GM19023 (cell line): ENCODE data around the gene RABGAP1.
"Not testable (repeated sequence)": the region's sequence is repeated elsewhere in the genome, so short reads cannot be mapped to it uniquely, and the experiment has no call there.

Experiments
- ATAC-seq: cut with Tn5 transposase; IDR thresholded peaks from one replicate; pipeline ENCODE4 v1.9.1; 2021; ENCODE audit warnings: mild to moderate bottlenecking, moderate library complexity; ENCODE audit not compliant: unreplicated experiment

Gene RABGAP1

DNA sequence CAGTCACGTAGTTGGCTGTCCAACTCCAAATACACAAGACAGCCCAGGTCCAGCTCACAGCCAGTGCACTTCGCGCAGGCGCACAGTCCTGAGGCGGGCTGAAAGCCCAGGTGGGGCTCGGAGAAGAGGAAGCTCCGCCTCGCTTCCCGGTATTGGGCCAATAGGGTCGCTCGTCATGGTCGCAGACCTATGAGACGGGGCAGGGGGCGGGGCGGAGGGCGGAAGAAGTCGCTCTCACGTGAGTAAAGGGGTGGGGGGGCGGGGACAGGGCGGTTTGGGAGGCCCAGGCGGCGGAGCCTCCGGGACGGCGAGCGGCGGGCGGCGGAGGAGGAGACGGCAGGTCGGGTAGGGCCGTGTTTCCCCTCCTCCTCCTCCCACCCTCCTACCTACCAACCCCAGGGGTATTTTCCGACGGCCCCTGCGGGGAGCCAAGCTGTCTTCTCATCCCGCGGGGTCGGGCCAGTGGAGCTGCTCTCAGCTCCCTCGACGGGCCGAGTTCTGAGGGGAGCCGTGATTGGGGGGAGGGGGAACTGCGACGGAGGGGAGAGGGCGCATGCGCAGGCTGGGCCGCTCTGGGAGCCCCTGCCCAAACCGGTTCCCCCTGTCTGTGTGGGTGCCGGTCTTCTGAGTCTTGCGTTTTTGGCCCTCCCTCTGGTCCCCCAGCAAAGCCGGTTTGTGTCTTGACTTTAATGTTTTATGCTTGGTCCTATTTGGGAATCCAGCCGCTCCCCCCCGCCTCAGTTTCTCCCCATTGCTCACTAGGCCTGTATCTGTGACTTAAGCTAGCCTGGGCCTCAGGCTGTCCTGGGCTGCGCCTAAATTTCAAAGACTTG is at the start of gene RABGAP1:
Gene RABGAP1 (plus strand): TSS at position 272 of the 833 bp plus-strand sequence. CDS start 16,040 bp downstream, outside the sequence.
- peak; percentile 99 for ATAC-seq

DNA sequence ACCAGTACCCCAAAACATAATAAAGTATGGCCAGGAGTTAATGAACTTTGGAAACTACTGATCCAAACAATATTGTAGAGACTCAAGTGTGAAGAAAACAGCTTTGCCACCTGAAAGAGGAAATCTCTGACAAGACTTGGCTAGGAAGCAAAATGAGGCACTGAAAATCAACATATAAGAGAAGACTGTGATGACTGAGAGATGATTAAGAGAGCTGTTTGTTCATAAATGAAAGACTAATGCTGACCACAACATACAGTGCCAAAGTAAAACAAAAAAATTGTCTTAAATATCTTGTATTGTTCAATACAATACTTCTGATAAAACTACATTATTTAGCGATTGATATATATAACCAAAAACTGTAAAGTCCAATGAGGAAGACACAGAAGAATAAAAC is 42.9 kb upstream of the RABGAP1 start:
- ATAC-seq = no peak

DNA sequence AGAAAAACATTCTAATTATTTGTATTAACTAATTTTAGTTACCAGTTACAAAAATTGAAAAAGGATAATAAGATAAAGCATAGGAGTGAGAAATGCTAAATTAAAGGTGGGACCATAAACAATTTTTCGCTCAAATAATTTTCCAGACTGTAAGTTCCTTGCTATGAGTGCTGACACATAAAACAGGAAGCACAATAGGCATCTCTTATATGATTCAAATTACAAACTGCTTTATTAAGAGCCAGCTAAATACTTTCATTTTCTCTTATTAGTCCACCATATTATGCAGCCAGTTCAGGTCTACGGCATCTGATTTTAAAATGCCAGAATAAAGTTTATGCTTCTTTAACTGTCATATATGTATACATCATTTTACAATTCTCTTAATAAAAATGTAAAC is 40.0 kb upstream of the RABGAP1 start:
- ATAC-seq = no peak

DNA sequence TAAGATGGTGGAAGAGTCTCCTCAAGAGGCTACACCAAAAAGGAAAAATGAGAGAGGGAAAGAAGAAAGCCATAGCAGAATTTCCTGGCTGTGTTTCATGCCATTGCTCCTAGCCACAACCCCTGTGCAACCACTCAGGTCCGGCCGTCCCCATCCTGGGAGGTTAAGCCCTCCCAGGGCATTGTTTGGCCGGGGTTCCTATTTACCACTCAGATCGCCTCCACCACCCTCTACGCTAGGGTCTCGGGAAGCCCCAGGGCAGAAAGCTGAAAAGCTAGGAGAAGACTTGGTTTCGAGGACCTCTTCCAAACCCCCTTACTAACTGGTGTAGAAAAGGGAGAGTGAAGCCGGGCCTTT is 36.4 kb upstream of the RABGAP1 start:
- peak; percentile 21 for ATAC-seq

DNA sequence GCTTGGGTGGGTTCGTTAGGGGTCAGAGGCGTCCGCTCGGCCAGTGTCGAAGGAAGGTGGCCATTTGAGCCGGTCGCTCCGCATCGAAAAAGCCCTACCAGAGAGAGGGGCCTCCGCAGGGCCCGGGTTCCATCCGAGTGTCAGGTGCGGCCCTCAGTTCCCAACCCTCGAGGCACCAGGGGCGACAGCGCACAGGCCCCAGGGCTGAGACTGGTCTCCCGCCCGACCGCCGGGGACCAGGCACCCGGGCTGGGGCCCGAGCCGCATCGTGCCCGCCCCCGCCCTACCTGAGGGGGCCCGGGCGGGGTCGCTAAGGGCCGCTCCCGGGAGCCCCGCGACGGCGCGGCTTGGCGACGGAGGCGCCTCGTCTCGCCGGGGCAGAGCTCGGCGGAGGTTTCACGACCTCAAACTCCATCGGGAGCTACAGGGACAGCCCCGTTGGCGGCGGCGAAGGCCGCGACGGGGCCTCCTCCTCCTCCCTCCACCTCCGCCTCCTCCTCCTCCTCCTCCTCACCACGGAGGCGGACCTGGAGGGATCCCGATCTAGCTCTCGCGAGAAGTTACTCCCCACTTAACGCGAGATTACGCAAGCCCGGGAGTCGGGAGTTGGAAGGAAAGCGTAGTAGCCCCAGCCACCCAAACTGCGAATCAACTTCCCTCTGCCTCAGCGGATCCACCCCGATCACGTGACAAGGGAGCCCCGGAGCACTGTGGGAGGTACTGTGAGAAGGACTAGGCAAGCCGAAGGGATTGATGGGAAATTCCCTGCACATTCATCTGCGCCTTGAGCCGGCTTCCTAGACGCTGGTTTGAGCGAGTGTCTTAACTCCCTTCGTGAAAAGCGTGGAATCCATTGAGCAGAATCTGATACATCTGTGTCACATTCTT is 35.8 kb upstream of the RABGAP1 start, which contains the start of gene RC3H2:
Gene RC3H2 (minus strand): TSS at position 537 of the 888 bp plus-strand sequence. CDS start 7,850 bp downstream, outside the sequence.
- ATAC-seq = peak; percentile 91

DNA sequence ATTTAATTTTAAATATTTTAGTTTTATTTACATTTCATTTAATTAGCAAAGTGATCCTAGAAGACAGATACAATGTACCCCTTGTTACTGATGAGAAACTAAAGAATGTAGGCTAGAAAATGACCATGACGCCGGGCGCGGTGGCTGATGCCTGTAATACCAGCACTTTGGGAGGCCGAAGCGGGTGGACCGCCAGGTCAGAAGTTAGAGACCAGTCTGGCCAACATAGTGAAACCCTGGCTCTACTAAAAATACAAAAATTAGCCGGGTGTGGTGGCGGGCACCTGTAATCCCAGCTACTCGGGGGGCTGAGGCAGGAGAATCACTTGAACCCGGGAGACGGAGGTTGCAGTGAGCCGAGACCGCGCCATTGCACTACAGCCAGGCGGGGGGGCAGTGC is 34.7 kb upstream of the RABGAP1 start:
- not testable (repeated sequence) for ATAC-seq

DNA sequence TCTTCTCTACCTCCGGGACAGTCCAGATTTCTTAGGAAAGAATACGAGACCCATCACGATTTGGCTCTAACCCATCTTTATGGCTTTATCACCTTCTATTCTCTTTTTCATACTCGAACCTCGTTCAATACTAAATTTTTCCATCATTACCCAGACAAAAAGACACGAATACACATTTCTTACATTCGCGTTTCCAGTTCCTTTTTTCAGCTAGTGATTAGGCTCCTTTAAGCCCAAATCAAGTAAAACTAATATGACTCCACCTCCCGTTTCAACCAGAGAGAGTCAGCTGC is 28.2 kb upstream of the RABGAP1 start:
- ATAC-seq = no peak

DNA sequence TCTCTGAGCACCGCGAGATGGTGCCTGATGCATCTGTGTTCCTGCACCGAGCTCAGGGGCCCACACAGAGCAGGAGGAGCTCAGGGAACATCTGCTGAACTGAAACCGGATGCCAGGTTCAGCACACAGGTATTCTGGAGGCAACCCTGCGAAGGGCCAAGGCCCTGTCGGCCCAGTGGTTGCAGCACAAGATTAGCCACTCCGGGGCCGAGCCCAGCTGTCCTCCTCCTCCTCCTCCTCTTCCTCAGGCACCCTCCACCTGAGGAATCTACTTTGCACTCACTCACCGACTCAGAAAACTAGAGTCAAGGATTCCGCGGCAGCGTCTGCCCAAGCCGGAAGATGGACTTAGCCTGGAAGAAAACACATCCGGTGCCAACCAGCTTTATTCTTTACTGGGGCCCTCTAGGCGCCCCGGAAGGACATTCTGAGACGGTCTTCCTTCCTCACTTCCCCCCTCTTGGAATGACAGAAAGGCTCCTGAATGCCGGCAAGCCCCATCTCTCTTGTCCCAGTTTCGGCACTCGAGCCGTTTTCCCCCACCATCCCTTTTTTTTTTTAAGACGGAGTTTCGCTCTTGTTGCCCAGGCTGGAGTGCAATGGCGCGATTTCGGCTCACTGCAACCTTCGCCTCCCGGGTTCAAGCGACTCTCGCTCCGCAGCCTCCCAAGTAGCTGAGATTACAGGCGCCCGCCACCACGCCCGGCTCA is 27.7 kb upstream of the RABGAP1 start, which contains the start of gene ZBTB6:
Gene ZBTB6 (minus strand): TSS at position 360 of the 710 bp plus-strand sequence. CDS start 1,251 bp downstream, outside the sequence.
- ATAC-seq = peak; percentile 99

DNA sequence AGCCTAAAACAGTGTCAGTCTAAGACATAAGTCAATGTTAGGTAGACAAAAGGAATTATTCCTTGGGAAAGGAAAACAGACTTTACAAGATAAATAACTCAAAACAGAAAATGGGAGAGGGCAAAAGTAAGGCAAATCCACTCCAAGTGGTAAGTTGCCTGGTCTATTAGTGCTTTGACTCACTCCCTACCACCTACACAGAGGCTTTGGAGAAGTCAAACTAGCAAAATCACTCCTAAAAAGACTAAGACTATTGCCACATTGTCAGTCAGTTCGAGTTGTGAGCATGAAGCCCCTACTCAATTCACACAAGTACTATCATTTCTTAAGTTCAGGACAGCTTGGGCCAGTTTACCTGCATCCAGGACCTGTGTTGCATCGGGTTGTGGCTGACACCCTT is 22.5 kb upstream of the RABGAP1 start:
- ATAC-seq = no peak

DNA sequence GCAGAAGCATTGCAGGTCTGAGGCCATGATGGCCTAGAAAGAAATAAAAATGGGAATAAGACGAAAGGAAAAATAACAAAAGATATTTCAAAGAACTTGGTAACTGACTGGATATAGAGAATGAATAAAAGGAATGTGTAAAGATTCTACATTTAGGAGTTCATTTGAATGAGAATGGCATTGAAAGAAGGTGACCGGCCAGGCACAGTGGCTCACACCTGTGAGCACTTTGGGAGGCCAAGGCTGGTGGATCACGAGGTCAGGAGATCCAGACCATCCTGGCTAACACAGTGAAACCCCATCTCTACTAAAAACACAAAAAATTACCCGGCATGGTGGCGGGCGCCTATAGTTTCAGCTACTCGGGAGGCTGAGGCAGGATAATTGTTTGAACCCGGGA is 18.1 kb upstream of the RABGAP1 start:
- no peak for ATAC-seq

DNA sequence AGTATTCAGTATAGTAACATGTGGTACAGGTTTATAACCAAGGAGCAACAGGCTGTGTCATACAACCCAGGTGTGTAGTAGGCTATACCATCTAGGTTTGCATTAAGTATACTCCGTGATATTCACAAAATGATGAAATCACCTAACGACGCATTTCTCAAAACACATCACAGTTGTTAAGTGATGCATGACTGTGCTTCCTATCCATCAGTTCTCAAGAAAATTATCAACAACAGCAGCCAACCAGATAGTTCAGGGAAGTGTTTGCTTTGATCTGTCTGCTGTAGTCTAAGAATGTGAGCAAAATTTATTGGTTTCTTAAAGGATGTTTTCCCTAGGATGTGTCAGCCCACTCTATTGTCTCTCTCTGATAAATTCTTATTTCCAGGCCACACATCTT is 16.9 kb upstream of the RABGAP1 start:
- no peak for ATAC-seq

DNA sequence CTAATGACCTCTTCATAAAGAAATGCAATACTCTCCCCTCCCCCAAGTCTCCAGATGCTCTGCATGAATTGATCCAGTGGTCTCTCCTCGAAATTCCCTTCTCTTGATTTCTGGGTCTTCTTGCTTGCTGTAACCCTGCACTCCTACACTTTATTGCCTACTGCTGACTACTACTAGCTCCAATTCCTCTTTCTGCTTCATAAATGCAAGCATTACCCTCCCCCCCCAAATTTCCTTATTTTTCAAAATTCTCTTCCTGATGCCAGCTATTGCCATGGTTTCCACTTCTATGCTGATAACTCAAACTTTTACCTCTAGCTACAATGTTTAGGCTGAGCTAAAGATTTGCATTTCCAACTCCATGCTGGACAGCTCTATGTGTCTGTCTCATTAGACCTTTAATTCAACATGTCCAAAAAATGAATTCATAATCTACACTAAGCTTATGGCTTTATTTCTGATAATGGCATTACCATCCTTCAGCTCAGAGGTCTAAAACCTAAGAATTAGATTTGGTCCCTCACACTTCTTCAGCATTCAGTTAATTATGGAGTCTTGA is 10.9 kb upstream of the RABGAP1 start:
- ATAC-seq = no peak

DNA sequence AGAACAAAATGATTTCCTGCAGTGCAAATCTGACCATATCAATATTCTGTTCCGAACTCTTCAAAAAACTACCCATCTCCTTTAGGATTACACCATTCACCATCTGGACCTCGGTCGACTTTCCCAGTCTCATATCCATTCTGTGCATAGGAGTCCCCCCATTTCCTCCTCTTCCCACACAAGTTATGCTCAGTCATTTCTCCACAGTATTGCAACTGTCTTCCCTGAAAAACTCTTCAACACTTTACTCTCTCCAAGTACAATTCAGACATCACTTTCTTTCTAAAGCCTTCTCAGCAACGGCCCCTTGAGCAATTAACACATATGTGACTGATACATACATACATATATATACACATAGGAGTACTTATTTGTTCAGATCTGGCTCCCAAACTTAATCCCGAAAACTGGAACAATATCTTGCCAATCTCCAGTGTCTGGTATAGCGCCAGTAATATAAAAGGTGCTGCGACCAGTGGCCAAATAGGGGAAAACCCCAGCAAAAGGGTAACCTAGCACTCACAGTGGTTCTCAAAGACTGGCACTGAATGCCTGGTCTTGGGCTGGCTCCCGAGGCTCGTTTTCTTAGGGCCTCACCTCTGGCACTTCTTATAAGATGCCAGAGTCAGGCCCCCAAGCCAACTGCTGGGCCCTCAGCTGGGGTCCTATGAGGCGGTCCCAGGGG is 10.1 kb upstream of the RABGAP1 start:
- ATAC-seq = peak; percentile 14

DNA sequence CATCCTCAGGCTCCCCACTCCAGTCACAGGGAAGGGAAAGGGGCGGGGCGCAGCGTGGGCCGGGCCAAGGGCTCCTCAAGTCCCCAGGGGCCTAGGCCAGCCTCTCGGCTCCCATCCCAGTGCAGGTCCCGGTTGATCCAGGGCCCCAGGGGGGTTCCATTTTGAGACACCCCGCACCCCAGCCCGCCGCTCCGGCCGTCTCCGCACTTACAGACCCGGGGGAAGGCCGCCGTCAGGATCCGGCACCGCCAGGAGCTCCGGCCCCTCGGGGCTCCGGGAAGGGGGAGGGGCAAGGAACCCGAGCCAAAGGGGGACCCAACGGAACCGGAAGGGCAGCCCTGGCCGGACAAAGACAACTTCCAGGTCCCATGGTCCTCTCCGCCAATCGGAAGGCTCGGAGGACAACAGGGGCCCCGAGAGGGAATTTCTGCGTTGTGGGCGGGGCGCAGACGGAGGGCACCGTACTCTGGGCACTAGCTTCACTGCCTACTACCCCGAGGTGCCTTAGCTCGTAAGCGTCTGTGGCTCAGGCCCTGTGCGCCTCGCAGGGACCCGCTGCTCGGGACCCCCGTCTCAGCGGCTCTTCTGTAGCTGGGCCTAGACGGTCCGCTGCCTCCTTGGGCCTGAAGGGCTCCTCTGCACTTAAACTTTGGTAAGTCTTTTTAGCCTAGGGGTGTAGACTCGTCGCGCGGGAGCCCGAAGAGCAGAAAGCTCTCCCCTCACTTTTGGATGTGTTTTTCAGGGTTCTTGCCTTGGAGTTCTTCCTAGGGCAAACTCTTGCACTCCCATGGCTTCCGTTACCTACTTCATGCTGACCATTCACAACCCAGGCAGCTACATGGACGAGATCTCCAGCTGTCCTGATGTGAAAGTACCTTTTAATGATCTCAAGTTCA is 9.3 kb upstream of the RABGAP1 start, which contains the start of gene ZBTB26:
Gene ZBTB26 (minus strand): TSS at position 287 of the 896 bp plus-strand sequence. CDS start 11,578 bp downstream, outside the sequence.
- ATAC-seq = peak; percentile 98

DNA sequence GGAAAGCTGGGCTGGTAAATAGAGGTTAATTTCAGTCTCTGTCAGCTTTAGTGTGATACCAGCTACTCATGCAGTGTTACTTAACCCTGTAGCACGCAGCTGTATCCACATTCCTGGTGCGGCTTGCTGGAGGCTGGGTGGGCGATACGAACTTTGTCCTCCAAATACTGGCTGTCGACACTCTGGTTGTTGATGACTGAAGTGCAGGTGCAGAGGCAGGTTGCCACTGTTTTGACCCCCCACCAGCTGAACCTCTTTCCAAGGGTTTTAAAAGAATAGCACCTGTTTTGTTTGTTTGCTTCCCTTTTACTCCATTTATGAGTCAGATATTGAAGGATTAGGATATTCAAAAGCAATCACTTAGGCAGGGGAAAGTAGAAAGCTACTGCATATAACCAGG is 4.4 kb upstream of the RABGAP1 start:
- no peak for ATAC-seq

DNA sequence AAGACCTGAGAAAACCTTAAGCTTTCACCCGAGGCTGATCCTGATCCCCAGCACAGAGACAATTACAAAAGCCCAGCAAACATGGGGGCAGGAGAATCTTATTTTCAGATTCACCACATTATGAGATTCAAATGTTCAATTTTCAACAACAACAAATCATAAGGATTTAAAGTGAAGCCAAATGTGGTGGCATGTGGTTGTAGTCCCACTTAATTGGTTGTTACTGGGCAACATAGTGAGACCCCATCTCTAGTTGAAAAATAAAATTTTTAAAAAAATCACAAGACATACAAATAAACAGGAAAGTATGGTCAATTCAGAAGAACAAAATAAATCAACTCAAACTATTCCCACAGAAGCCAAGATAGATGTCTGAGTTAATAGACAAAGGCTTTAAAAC is 3.9 kb upstream of the RABGAP1 start:
- ATAC-seq = no peak

DNA sequence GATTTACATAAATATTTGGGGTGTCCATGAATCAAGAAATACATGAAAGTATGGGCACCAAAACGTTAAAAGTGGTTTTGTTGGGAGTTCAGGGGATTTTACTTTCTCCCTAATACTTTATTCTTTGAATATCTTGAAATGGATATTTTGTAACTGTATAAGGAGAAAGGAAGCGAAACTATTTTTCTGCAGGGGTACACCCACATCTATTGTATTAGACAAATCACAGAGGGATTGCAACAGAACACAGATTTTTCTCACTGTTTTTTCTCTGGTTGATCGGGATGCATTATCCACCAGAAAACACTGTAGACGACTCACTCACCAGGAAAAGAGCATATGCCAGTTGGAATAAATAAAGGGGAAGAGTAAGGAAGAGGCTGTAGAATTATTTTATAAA is 1.2 kb upstream of the RABGAP1 start:
- ATAC-seq = no peak

DNA sequence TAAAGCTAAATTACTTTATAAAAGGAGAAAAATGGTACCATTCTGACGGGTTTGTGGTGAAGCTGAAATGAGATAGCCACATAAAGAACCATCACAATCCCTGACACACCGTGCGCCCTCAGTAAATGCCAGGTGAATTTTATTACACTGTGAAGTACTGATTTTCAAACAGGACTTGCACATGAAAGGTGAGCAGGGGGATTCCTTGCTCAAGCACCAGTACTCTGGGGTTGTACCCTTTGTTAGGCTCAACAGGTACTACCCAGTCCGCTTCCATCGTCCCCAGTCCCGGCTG is 419 bp upstream of the RABGAP1 start:
- no peak for ATAC-seq

DNA sequence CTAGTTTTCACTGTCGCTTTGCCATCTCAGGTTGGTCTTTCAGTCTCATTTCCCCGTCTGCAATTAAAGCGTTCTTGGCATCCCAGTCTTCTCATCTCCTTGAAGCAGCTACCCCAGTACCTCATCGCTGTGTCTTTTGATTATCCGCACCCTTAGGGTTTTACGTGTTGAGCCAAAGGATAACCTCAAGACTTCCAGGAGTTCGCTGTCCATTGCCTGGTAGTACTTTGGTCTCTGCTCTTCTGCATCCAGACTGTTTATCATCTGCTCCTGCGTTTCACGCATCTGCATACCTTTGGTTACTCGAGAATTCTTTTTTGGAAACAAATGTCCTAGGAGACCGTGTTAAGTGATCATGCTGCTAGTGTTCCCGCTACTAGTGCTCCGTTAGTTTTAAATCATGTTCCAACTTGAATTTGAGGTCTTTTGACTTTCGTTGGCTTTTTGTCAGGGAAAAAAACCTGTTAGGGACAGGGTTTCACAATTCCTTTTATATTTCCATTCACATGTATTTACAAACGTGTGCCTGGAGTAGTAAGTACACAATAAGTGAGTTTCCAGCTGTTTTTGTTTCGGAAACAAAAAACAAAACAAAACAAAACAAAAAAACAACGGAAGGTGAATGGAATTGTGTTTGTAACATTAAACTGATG is 888 bp downstream of the RABGAP1 start:
- ATAC-seq = no peak
